ENCODE measurements around the gene RGS3.

DNA sequence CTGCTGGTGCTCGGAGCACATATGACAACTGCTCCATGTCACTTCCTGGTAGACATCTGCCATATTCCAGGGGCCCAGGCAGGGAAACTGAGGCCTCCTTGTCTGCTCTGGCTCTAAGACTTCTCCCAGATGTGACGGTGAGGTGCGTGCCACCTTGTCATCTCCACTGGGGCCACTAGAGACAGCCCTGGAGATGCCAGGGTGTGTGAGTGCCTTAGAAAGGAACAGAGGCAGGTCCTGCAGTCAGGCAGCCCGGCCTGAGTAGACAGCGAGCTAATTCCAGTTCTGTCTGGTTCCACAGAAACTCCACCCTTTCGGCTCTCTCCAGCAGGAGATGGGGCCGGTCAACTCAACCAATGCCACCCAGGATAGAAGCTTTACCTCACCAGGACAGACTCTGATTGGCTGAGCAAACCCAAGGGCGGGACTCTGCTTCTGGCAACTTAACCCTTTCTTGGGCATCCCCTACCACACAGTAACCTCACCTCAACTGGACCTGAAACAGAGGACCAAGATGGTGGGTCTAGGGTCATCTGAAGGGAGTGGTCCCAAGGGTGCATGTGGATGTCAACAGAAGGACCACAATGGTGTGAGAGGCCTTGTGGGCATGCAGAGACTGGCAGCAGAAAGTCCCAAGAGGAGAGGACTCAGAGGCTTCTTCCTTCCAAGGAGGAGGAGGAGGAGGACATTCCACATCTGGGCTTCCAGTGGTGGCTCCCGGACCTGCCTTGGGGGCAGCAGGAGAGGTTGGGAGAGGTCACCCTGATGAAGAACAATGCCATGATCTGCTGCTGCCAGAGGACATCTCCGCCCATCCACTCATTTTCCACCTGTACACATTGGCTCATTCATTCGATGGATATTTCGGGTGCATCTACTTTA lies 77.7 kb downstream of the RGS3 start:
- TF ChIP-seq EZH2 (optimal IDR thresholded peaks at IDR 0.05; ENCODE audit: low read depth, low read length) (no peak), CTCF (IDR thresholded peaks at IDR 0.05; ENCODE audit: low read length) (no peak), EZH2phosphoT487 (IDR thresholded peaks at IDR 0.05; ENCODE audit: low read length) (no peak)

All from MM.1S (cell line).